Measurements from ENCODE around the gene POLDIP2.

The POLDIP2 gene

GRCh38 chr17:28350271-28350670 is 7.1 kb downstream of the POLDIP2 start:
- H3K27me3 Mint-ChIP-seq (ENCODE audit: low read depth), result no peaks in the 10 kb centered on the region
- no peak overlapping the region for H3K4me3 Mint-ChIP-seq
- H3K4me1 Mint-ChIP-seq, result no peaks in the 10 kb centered on the region
- no peaks in the 10 kb centered on the region for H3K9me3 Mint-ChIP-seq
- TF ChIP-seq CTCF (IDR thresholded peaks at IDR 0.05; ENCODE audit: unreplicated experiment in 3 of 3), result no peak
- H3K36me3 Mint-ChIP-seq (ENCODE audit: low read depth), result peaks cover 74% of the 10 kb centered on the region
- no peak overlapping the region for H3K27ac Mint-ChIP-seq

- Mint-ChIP-seq H3K36me3 (ENCODE audit: low read depth) (peaks cover 67% of the 10 kb centered on the region), H3K4me1 (no peaks in the 10 kb centered on the region), H3K9me3 (no peaks in the 10 kb centered on the region), H3K4me3 (no peak overlapping the region), H3K27me3 (ENCODE audit: low read depth) (no peaks in the 10 kb centered on the region), H3K27ac (no peak overlapping the region)
- no peak for TF ChIP-seq CTCF (IDR thresholded peaks at IDR 0.05; ENCODE audit: unreplicated experiment in 3 of 3)
Measured at GRCh38 chr17:28348979-28349378, 8.3 kb downstream of the POLDIP2 start.

GRCh38 chr17:28347261-28347891 is 10.0 kb downstream of the POLDIP2 start:
- H3K36me3 Mint-ChIP-seq (ENCODE audit: low read depth), result peaks cover 66% of the 10 kb centered on the region
- no peaks in the 10 kb centered on the region for H3K27me3 Mint-ChIP-seq (ENCODE audit: low read depth)
- no peak for TF ChIP-seq CTCF (IDR thresholded peaks at IDR 0.05; ENCODE audit: unreplicated experiment in 3 of 3)
- peak overlapping the region in 1 of 3 experiments; percentile 72 for H3K27ac Mint-ChIP-seq
- no peaks in the 10 kb centered on the region for H3K9me3 Mint-ChIP-seq
- no peaks in the 10 kb centered on the region for H3K4me1 Mint-ChIP-seq
- H3K4me3 Mint-ChIP-seq, result no peak overlapping the region

GRCh38 chr17:28346746-28347246 is 10.5 kb downstream of the POLDIP2 start:
- Mint-ChIP-seq H3K4me3 (no peak overlapping the region), H3K4me1 (no peaks in the 10 kb centered on the region), H3K36me3 (ENCODE audit: low read depth) (peaks cover 67% of the 10 kb centered on the region)

GRCh38 chr17:28346199-28346580 is 11.1 kb downstream of the POLDIP2 start:
- H3K36me3 Mint-ChIP-seq (ENCODE audit: low read depth), result peaks cover 61% of the 10 kb centered on the region
- no peak overlapping the region for H3K4me3 Mint-ChIP-seq
- H3K27me3 Mint-ChIP-seq (ENCODE audit: low read depth), result no peaks in the 10 kb centered on the region
- no peaks in the 10 kb centered on the region for H3K9me3 Mint-ChIP-seq
- H3K27ac Mint-ChIP-seq, result peak overlapping the region in 1 of 3 experiments; percentile 72
- H3K4me1 Mint-ChIP-seq, result no peaks in the 10 kb centered on the region
- TF ChIP-seq CTCF (IDR thresholded peaks at IDR 0.05; ENCODE audit: unreplicated experiment in 3 of 3), result no peak

More at GRCh38 chr17:28346746-28347246, 10.5 kb downstream of the POLDIP2 start:
- no peaks in the 10 kb centered on the region for H3K9me3 Mint-ChIP-seq
- H3K27me3 Mint-ChIP-seq (ENCODE audit: low read depth), result no peaks in the 10 kb centered on the region
- H3K27ac Mint-ChIP-seq, result peak overlapping the region in 1 of 3 experiments; percentile 72
- TF ChIP-seq CTCF (IDR thresholded peaks at IDR 0.05; ENCODE audit: unreplicated experiment in 3 of 3), result peak in 1 of 3 experiments; percentile 22

Measured in nephron (organoid).